ENCODE measurements around the gene TMEM91. TPM values are rescaled to one million over a fixed set of nuclear protein-coding genes. Genes with fewer than 3 reads are reported as not detected.

TMEM91 gene
- total and polyA plus RNA-seq, 2 of the 8 experiments (the other 6 are each of a cell fraction or from before 2014, with no cell fraction given) = 5.3 to 7.4 TPM

DNA sequence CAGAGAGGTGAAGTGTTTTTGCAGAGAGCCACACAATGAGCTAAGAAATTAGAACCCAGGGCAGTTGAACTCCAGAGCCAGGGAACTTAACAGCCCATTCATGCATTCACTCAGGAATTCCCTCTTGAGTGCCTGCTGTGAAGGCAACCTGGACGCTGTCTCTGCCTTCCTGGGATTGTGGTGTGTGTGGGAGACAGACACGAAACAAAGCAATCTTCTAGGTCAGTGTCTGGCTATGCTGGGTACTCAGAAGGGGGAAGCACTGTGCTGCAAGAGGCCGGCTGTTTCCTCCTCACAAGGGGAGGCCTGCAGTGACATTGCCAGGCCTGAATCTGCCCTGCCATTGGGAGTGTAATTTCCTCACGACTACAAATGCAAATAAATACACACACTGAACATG is 30.9 kb downstream of the TMEM91 start:
- ChIA-PET CTCF (ENCODE audit: partially characterized antibody) (interaction anchor here (0.9 to 4.9 kb wide), 8 partner anchors 11 to 163 kb away, joined by 3 to 34 read pairs (median 4); partner anchors contain the start of gene B3GNT8), POLR2A (ENCODE audit: partially characterized antibody) (interaction anchor here (1.0 to 3.3 kb wide), 9 partner anchors 9 to 32 kb away, joined by 3 to 13 read pairs (median 7); partner anchors contain the start of genes B3GNT8 and DMAC2)
- Histone ChIP-seq H3K56ac (replicated peaks; ENCODE audit: insufficient read length, low read depth, low read length) (no peak overlapping the region), H3K23ac (ENCODE audit: insufficient read length) (no peak overlapping the region), H4K8ac (ENCODE audit: extremely low read depth, insufficient read depth, low read length) (no peak overlapping the region; the same call in 1 of the 2 replicates), H3K36me3 (ENCODE audit: control insufficient read depth in 2 of 4, insufficient read depth in 4 of 4, low read length in 3 of 4) (peaks cover 0 to 5% (median 2%) of the 10 kb centered on the region in 4 experiments; a peak in 3 of 8 replicates), H3K4me2 (ENCODE audit: insufficient read depth in 1 of 2, low read depth in 2 of 2, low read length in 2 of 2) (no peak overlapping the region; a peak in 1 of 4 replicates), H3K79me1 (ENCODE audit: low read depth, low read length) (no peaks in the 10 kb centered on the region), H2BK15ac (ENCODE audit: low read length) (no peak overlapping the region), H3K4me3 (ENCODE audit: extremely low read depth in 1 of 4, insufficient read depth in 2 of 4, low read depth in 3 of 4, low read length in 4 of 4) (no peak overlapping the region), H3K4ac (replicated peaks; ENCODE audit: insufficient read length, low read depth, low read length) (no peak overlapping the region), H3K27me3 (replicated peaks in 1 of 4; ENCODE audit: control insufficient read depth in 3 of 4, extremely low read depth in 1 of 4, insufficient read depth in 3 of 4, low read length in 3 of 4) (no peaks in the 10 kb centered on the region), H3K23me2 (ENCODE audit: low read depth, low read length) (no peaks in the 10 kb centered on the region), H2BK20ac (ENCODE audit: low read length) (no peak overlapping the region), H2BK5ac (ENCODE audit: low read depth, low read length) (0 out of 2 replicates have a peak overlapping the region, but pooled peaks have one; percentile 1), H3K14ac (ENCODE audit: insufficient read length) (no peak overlapping the region), H4K91ac (replicated peaks; ENCODE audit: insufficient read length, low read length) (no peak overlapping the region), H2BK12ac (ENCODE audit: low read depth, low read length) (0 out of 2 replicates have a peak overlapping the region, but pooled peaks have one; percentile 4), H3K79me2 (ENCODE audit: control insufficient read depth in 1 of 2, insufficient read depth in 2 of 2, low read length in 2 of 2) (no peaks in the 10 kb centered on the region), H4K5ac (ENCODE audit: insufficient read length, low read depth, low read length) (no peak overlapping the region), H3K9ac (replicated peaks in 1 of 4; ENCODE audit: extremely low read depth in 1 of 4, low read depth in 3 of 4, low read length in 3 of 4) (peak overlapping the region in 1 of 4 experiments; percentile 43; a peak in 1 of 7 replicates), H2BK120ac (replicated peaks; ENCODE audit: low read depth, low read length) (no peak overlapping the region), H4K20me1 (replicated peaks in 1 of 2; ENCODE audit: control insufficient read depth in 1 of 2, insufficient read depth in 2 of 2, low read length in 2 of 2) (peaks cover 0 to 6% of the 10 kb centered on the region in 2 experiments), H3K18ac (ENCODE audit: extremely low read depth, low read length) (no peak overlapping the region), H2AFZ (ENCODE audit: low read length) (no peak overlapping the region), H3K27ac (ENCODE audit: low read depth, low read length) (peak overlapping the region; percentile 23; the same call in 1 of the 2 replicates), H3K4me1 (replicated peaks in 1 of 4; ENCODE audit: control insufficient read depth in 3 of 4, insufficient read depth in 4 of 4, low read length in 3 of 4) (peaks cover 0 to 5% (median 1%) of the 10 kb centered on the region in 4 experiments; a peak in 5 of 7 replicates), H2AK5ac (ENCODE audit: low read depth, low read length) (no peak overlapping the region), H3K9me3 (ENCODE audit: insufficient read depth in 2 of 2, low read depth in 1 of 2, low read length in 1 of 2) (no peaks in the 10 kb centered on the region)
- no peak for DNase-seq (ENCODE audit: low read depth in 1 of 2, low spot score in 2 of 2)
- WGBS, 2 experiments (ENCODE audit: extremely low coverage in 1 of 2, insufficient coverage in 1 of 2, insufficient read length in 1 of 2, insufficient replicate concordance in 2 of 2, low coverage in 1 of 2, low lambda C conversion rate in 2 of 2, missing lambda C conversion rate in 1 of 2) = 61% methylated on average over 4 of the region's 4 CpGs; no CpG with 5 or more reads in 1 of the 2 experiments
- peak; percentile 50 for FAIRE-seq
- TF ChIP-seq USF2 (IDR thresholded peaks at IDR 0.05; ENCODE audit: low read length) (no peak), FOSL1 (IDR thresholded peaks at IDR 0.05; ENCODE audit: insufficient read depth, low read depth, low read length) (no peak), HDAC6 (IDR thresholded peaks at IDR 0.05; ENCODE audit: low read depth, low read length) (no peak), JUN (IDR thresholded peaks at IDR 0.05; ENCODE audit: low read depth, low read length) (no peak), EGR1 (IDR thresholded peaks at IDR 0.05; ENCODE audit: borderline replicate concordance, low read depth, low read length) (no peak), HDAC2 (IDR thresholded peaks at IDR 0.05; ENCODE audit: borderline replicate concordance in 1 of 2, low read depth in 2 of 2, low read length in 2 of 2) (no peak), ASH2L (IDR thresholded peaks at IDR 0.05; ENCODE audit: low read length) (no peak), SIRT6 (IDR thresholded peaks at IDR 0.05; ENCODE audit: low read length) (no peak), SP2 (IDR thresholded peaks at IDR 0.05; ENCODE audit: low read length) (no peak), TAF7 (optimal IDR thresholded peaks at IDR 0.05; ENCODE audit: borderline replicate concordance, low read depth, low read length) (no peak), ATF3 (IDR thresholded peaks at IDR 0.05; ENCODE audit: insufficient read depth, low read depth, low read length) (no peak)

Data from H1 (cell line).